ENCODE results near the gene OTUD7B. TPM values are rescaled to one million over a fixed set of nuclear protein-coding genes. Genes with fewer than 3 reads are reported as not detected.

OTUD7B gene
- total and polyA plus RNA-seq, 9 of the 15 experiments (the other 6 are each of a cell fraction or from before 2014, with no cell fraction given): 0.96 to 18.8 (median 7.4) TPM

GRCh38 chr1:149986486-149987296 is 23.8 kb downstream of the OTUD7B start (continued):
- TF ChIP-seq CEBPZ (IDR thresholded peaks at IDR 0.05; ENCODE audit: borderline replicate concordance, low read depth, low read length): no peak

- H3K4me2 ChIP-seq (ENCODE audit: insufficient read depth, low read length): no peak overlapping the region
- no peak for ATAC-seq
- POLR2A ChIA-PET: interaction anchor here (1.1 kb wide), 1 partner anchor 15 kb away, joined by 3 read pairs; no protein-coding TSS in a partner anchor
These were observed 30.5 kb downstream of the OTUD7B start for GRCh38 chr1:149979972-149980540.

More at GRCh38 chr1:149979972-149980540, 30.5 kb downstream of the OTUD7B start:
- Histone ChIP-seq H3K79me2 (ENCODE audit: control insufficient read depth, insufficient read depth, low read length) (peaks cover 38% of the 10 kb centered on the region), H3K9ac (ENCODE audit: insufficient read depth in 1 of 2, low read depth in 2 of 2, low read length in 2 of 2) (no peak overlapping the region), H3K9me1 (ENCODE audit: control insufficient read depth, insufficient read depth, low read length) (peaks cover 2% of the 10 kb centered on the region), H3K27me3 (ENCODE audit: control insufficient read depth in 2 of 2, insufficient read depth in 2 of 2, low read length in 2 of 2) (no peaks in the 10 kb centered on the region), H2AFZ (ENCODE audit: low read depth, low read length) (no peak overlapping the region), H3K4me3 (no peak overlapping the region), H3K9me3 (replicated peaks; ENCODE audit: control insufficient read depth, insufficient read depth, low read depth, low read length) (no peaks in the 10 kb centered on the region), H3K4me1 (replicated peaks in 1 of 2; ENCODE audit: control insufficient read depth in 2 of 2, insufficient read depth in 2 of 2, low read length in 2 of 2) (no peaks in the 10 kb centered on the region), H4K20me1 (replicated peaks; ENCODE audit: control insufficient read depth, insufficient read depth, low read length) (no peaks in the 10 kb centered on the region; the same call in 1 of the 2 replicates), H3K36me3 (ENCODE audit: control insufficient read depth, insufficient read depth, low read length) (peaks cover 28% of the 10 kb centered on the region), H3K27ac (ENCODE audit: extremely low read depth, low read depth, low read length) (no peak overlapping the region)
- intact Hi-C loops (cut with micrococcal nuclease) (no loop called here), in situ Hi-C loops (cut with MboI) (no loop called here)
- no peak for FAIRE-seq
- no TSS peak for BruUV-seq (replicated peaks)
- WGBS (ENCODE audit: insufficient coverage, low coverage, missing lambda C conversion rate): 90% methylated on average over 3 of the region's 3 CpGs
- TF ChIP-seq POLR2G (IDR thresholded peaks at IDR 0.05; ENCODE audit: low read depth, low read length) (no peak), USF2 (CRISPR knock-in tag; IDR thresholded peaks at IDR 0.05) (no peak), C11orf30 (IDR thresholded peaks at IDR 0.05; ENCODE audit: low read depth) (no peak), PPARD (CRISPR knock-in tag; IDR thresholded peaks at IDR 0.05) (no peak), YBX1 (IDR thresholded peaks at IDR 0.05) (no peak), FOXJ2 (tag; IDR thresholded peaks at IDR 0.05) (no peak), BCOR (IDR thresholded peaks at IDR 0.05) (no peak), MEIS2 (IDR thresholded peaks at IDR 0.05; ENCODE audit: partially characterized antibody) (no peak), FOSL1 (tag; conservative IDR thresholded peaks at IDR 0.05) (no peak), MTF1 (CRISPR knock-in tag; IDR thresholded peaks at IDR 0.05; ENCODE audit: borderline replicate concordance) (no peak), BRF1 (IDR thresholded peaks at IDR 0.05; ENCODE audit: borderline replicate concordance, extremely low read depth, insufficient read length) (no peak), TRIM28 (IDR thresholded peaks at IDR 0.05) (no peak), SIX5 (IDR thresholded peaks at IDR 0.05; ENCODE audit: borderline replicate concordance in 1 of 2, insufficient read depth in 1 of 2, low read depth in 1 of 2, low read length in 2 of 2) (no peak), ZNF707 (CRISPR knock-in tag; conservative IDR thresholded peaks at IDR 0.05) (no peak), CGGBP1 (CRISPR knock-in tag; IDR thresholded peaks at IDR 0.05) (no peak)
- CTCF ChIA-PET (ENCODE audit: low intra/inter-chr PET ratio): interaction anchor here (0.6 to 0.7 kb wide), 2 partner anchors 29 to 71 kb away, joined by 3 read pairs; no protein-coding TSS in a partner anchor
- DNase-seq (ENCODE audit: extremely low read depth in 1 of 4, low spot score in 3 of 4): no peak

Measured in K562 (cell line).